HEK293 (cell line): ENCODE results near the gene MAP7.

Experiments
- CTCF ChIA-PET: fragments of 350-600 bp; formaldehyde crosslinking; extraction: SDS; loops from one replicate; lab custom pipeline; 2021; ENCODE audit warnings: antibody characterized with exemption; lab: Yijun Ruan, JAX
- POLR2A ChIA-PET: fragments of 300-600 bp; formaldehyde crosslinking; extraction: SDS; loops from one replicate; lab custom pipeline; 2020; ENCODE audit warnings: antibody characterized with exemption, inconsistent platforms; lab: Yijun Ruan, JAX
- H3K27ac ChIP-seq: fragments of 200-500 bp; sonication (Bioruptor generic); 2 replicates; pipeline ENCODE4 v1.5.1; 2014; ENCODE audit warnings: low read depth, low read length, control low read depth, inconsistent platforms; ENCODE audit errors: extremely low read depth
- H3K36me3 ChIP-seq, 2 experiments: fragments of 200-500 bp in 1 of 2; sonication (Bioruptor generic) in 1 of 2; 1 replicate in 1 of 2; 2 replicates in 1 of 2; pipeline ENCODE4 v1.5.1; 2014 to 2017; ENCODE audit warnings: inconsistent platforms in 2 of 2, low read length in 2 of 2; ENCODE audit not compliant: control insufficient read depth in 2 of 2, insufficient read depth in 1 of 2
- H3K4me1 ChIP-seq: fragments of 200-500 bp; sonication (Bioruptor generic); 2 replicates; pipeline ENCODE4 v1.5.1; 2014; ENCODE audit warnings: mild to moderate bottlenecking, low read length, inconsistent platforms; ENCODE audit not compliant: control insufficient read depth, insufficient read depth
- H3K4me3 ChIP-seq: 2 replicates; pipeline ENCODE4 v1.5.1; 2011; ENCODE audit warnings: low read depth, mild to moderate bottlenecking, control low read depth, low read length, moderate library complexity
- H3K9me3 ChIP-seq: fragments of 200-500 bp; sonication (Bioruptor generic); 2 replicates; pipeline ENCODE4 v1.5.1; 2014; ENCODE audit warnings: low read depth, low read length, inconsistent platforms; ENCODE audit not compliant: control insufficient read depth, insufficient read depth
- GFI1B ChIP-seq: fragments of 450-650 bp; formaldehyde crosslinking; IDR thresholded peaks from 2 replicates; pipeline ENCODE4 v1.5.1; 2016; ENCODE audit warnings: missing biosample characterization, missing genetic modification characterization
- GLIS2 ChIP-seq: fragments of 450-650 bp; formaldehyde crosslinking; IDR thresholded peaks from 2 replicates; pipeline ENCODE4 v1.5.1; 2016; ENCODE audit warnings: missing biosample characterization, missing genetic modification characterization
- MZF1 ChIP-seq: fragments of 450-650 bp; formaldehyde crosslinking; IDR thresholded peaks from 2 replicates; pipeline ENCODE4 v1.5.1; 2017; ENCODE audit warnings: missing biosample characterization, missing genetic modification characterization, borderline replicate concordance
- PRDM1 ChIP-seq: fragments of 450-650 bp; formaldehyde crosslinking; IDR thresholded peaks from 2 replicates; pipeline ENCODE4; 2016; ENCODE audit warnings: missing biosample characterization, missing genetic modification characterization
- TRIM28 ChIP-seq: IDR thresholded peaks from 2 replicates; pipeline ENCODE4 v1.6.1; 2011; ENCODE audit warnings: low read length, control low read depth, borderline replicate concordance
- ZBTB21 ChIP-seq: fragments of 450-650 bp; formaldehyde crosslinking; IDR thresholded peaks from 2 replicates; pipeline ENCODE4 v1.5.1; 2017; ENCODE audit warnings: missing biosample characterization, missing genetic modification characterization
- ZNF133 ChIP-seq: fragments of 450-650 bp; formaldehyde crosslinking; IDR thresholded peaks from 2 replicates; pipeline ENCODE4 v1.5.1; 2016; ENCODE audit warnings: missing biosample characterization, missing genetic modification characterization
- ZNF140 ChIP-seq: fragments of 450-650 bp; formaldehyde crosslinking; IDR thresholded peaks from 2 replicates; pipeline ENCODE4 v1.5.1; 2016; ENCODE audit warnings: missing biosample characterization, missing genetic modification characterization
- ZNF2 ChIP-seq: fragments of 450-650 bp; formaldehyde crosslinking; IDR thresholded peaks from 2 replicates; pipeline ENCODE4 v1.5.1; 2016; ENCODE audit warnings: missing biosample characterization, missing genetic modification characterization
- ZNF239 ChIP-seq: fragments of 450-650 bp; formaldehyde crosslinking; IDR thresholded peaks from 2 replicates; pipeline ENCODE4 v1.5.1; 2016; ENCODE audit warnings: missing biosample characterization, missing genetic modification characterization
- ZNF600 ChIP-seq: fragments of 450-650 bp; formaldehyde crosslinking; IDR thresholded peaks from 2 replicates; pipeline ENCODE4 v1.5.1; 2016; ENCODE audit warnings: missing biosample characterization, missing genetic modification characterization
- ZNF621 ChIP-seq: fragments of 450-650 bp; formaldehyde crosslinking; IDR thresholded peaks from 2 replicates; pipeline ENCODE4 v1.5.1; 2017; ENCODE audit warnings: missing biosample characterization, missing genetic modification characterization
- ZNF654 ChIP-seq: fragments of 450-650 bp; formaldehyde crosslinking; IDR thresholded peaks from 2 replicates; pipeline ENCODE4 v1.5.1; 2016; ENCODE audit warnings: low read depth, missing biosample characterization, missing genetic modification characterization
- ZNF660 ChIP-seq: fragments of 450-650 bp; IDR thresholded peaks from 2 replicates; pipeline ENCODE4 v1.5.1; 2018; ENCODE audit warnings: missing biosample characterization, mild to moderate bottlenecking, missing genetic modification characterization
- ZNF777 ChIP-seq: fragments of 450-650 bp; formaldehyde crosslinking; IDR thresholded peaks from 2 replicates; pipeline ENCODE4 v1.5.1; 2017; ENCODE audit warnings: missing biosample characterization, missing genetic modification characterization, borderline replicate concordance
- TF ChIP-seq, protein P1 (sequence below): fragments of 450-650 bp; IDR thresholded peaks from 2 replicates; pipeline ENCODE4 v1.5.1; 2018; ENCODE audit warnings: missing biosample characterization, missing genetic modification characterization
- TF ChIP-seq, protein P2 (sequence below): fragments of 450-650 bp; formaldehyde crosslinking; IDR thresholded peaks from 2 replicates; pipeline ENCODE4 v1.5.1; 2016; ENCODE audit warnings: missing biosample characterization, missing genetic modification characterization
- TF ChIP-seq, protein P3 (sequence below): fragments of 450-650 bp; formaldehyde crosslinking; IDR thresholded peaks from 2 replicates; pipeline ENCODE4 v1.5.1; 2016; ENCODE audit warnings: missing biosample characterization, missing genetic modification characterization
- TF ChIP-seq, protein P4 (sequence below): fragments of 450-650 bp; formaldehyde crosslinking; IDR thresholded peaks from 2 replicates; pipeline ENCODE4 v1.5.1; 2017; ENCODE audit warnings: missing biosample characterization, missing genetic modification characterization
- TF ChIP-seq, protein P5 (sequence below): fragments of 450-650 bp; formaldehyde crosslinking; IDR thresholded peaks from 2 replicates; pipeline ENCODE4 v1.5.1; 2016; ENCODE audit warnings: missing biosample characterization, missing genetic modification characterization
- TF ChIP-seq, protein P6 (sequence below): fragments of 450-650 bp; formaldehyde crosslinking; IDR thresholded peaks from 2 replicates; pipeline ENCODE4 v1.5.1; 2016; ENCODE audit warnings: missing biosample characterization, missing genetic modification characterization, borderline replicate concordance

Gene MAP7

DNA sequence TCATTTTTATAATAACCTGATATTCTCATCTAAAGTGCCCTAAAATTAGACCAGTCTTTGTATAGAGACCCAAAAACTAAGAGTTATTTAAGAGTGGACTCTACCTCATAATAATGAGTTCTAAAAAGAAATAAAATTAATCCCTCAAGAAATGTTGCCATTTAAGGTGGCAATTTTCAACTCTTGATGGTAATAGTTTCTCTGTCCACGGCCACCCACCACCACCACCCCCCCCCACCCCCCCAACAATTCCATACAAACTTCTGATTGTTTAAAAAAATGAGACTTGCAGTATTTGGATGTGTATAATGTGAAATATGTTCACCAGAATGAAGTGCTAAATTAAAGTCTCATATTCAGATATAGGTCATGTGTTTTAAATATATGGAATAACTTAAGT is 2.4 kb downstream of the MAP7 start:
- peaks cover 10% of the 10 kb centered on the region for H3K4me1 ChIP-seq
- POLR2A ChIA-PET, result interaction anchor here (1.2 to 1.6 kb wide), 2 partner anchors 258 to 297 kb away, joined by 7 to 11 read pairs; partner anchors contain the start of genes BCLAF1 and MTFR2
- CTCF ChIA-PET, result interaction anchor here (0.6 to 2.0 kb wide), 27 partner anchors 11 to 1104 kb away, joined by 3 to 14 read pairs (median 4); partner anchors contain the start of gene BCLAF1

DNA sequence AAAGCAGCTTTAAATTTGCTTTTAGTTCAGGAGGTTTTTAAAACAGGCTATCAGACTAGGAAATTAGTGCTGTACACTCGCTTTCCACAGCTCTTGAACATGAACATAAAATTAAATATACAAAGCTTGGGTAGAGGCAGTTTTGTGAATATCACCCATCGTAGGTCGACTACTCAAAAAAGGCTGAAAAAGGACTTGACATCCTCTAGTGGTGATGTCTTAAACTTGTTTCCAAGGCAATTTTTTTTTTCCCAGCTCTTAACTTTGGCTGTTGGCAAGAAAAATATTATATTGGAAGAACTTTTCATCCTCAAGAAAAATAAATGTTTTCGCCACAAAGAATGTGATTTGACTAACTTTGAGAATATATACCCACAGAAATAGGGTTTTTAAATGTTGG is 2.9 kb downstream of the MAP7 start:
- Histone ChIP-seq H3K9me3 (no peaks in the 10 kb centered on the region), H3K36me3 (no peaks in the 10 kb centered on the region; a peak in 1 of 3 replicates), H3K27ac (no peak overlapping the region)
- POLR2A ChIA-PET, result interaction anchor here (1.2 to 1.6 kb wide), 2 partner anchors 257 to 296 kb away, joined by 7 to 11 read pairs; partner anchors contain the start of genes BCLAF1 and MTFR2
- TF ChIP-seq GFI1B (tag by site-specific recombination) (no peak), ZNF2 (tag by site-specific recombination) (0 out of 2 replicates have a peak, but pooled peaks have one; percentile 46), ZNF654 (peak; percentile 82), ZNF777 (tag by site-specific recombination) (no peak), ZNF660 (tag by site-specific recombination) (0 out of 2 replicates have a peak, but pooled peaks have one; percentile 35), MZF1 (tag by site-specific recombination) (no peak), ZNF140 (tag by site-specific recombination) (no peak)
- TF ChIP-seq, protein P1, sequence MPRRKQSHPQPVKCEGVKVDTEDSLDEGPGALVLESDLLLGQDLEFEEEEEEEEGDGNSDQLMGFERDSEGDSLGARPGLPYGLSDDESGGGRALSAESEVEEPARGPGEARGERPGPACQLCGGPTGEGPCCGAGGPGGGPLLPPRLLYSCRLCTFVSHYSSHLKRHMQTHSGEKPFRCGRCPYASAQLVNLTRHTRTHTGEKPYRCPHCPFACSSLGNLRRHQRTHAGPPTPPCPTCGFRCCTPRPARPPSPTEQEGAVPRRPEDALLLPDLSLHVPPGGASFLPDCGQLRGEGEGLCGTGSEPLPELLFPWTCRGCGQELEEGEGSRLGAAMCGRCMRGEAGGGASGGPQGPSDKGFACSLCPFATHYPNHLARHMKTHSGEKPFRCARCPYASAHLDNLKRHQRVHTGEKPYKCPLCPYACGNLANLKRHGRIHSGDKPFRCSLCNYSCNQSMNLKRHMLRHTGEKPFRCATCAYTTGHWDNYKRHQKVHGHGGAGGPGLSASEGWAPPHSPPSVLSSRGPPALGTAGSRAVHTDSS (tag by site-specific recombination), result 0 out of 2 replicates have a peak, but pooled peaks have one; percentile 9
- TF ChIP-seq, protein P2, sequence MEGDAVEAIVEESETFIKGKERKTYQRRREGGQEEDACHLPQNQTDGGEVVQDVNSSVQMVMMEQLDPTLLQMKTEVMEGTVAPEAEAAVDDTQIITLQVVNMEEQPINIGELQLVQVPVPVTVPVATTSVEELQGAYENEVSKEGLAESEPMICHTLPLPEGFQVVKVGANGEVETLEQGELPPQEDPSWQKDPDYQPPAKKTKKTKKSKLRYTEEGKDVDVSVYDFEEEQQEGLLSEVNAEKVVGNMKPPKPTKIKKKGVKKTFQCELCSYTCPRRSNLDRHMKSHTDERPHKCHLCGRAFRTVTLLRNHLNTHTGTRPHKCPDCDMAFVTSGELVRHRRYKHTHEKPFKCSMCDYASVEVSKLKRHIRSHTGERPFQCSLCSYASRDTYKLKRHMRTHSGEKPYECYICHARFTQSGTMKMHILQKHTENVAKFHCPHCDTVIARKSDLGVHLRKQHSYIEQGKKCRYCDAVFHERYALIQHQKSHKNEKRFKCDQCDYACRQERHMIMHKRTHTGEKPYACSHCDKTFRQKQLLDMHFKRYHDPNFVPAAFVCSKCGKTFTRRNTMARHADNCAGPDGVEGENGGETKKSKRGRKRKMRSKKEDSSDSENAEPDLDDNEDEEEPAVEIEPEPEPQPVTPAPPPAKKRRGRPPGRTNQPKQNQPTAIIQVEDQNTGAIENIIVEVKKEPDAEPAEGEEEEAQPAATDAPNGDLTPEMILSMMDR (tag by site-specific recombination), result peak; percentile 51
- TF ChIP-seq, all 188 proteins: peak for 5
- CTCF ChIA-PET, result interaction anchor here (0.6 to 2.0 kb wide), 44 partner anchors 9 to 1104 kb away, joined by 3 to 14 read pairs (median 4); partner anchors contain the start of genes BCLAF1, MAP3K5 and MTFR2
- peaks cover 10% of the 10 kb centered on the region for H3K4me1 ChIP-seq
- no peak overlapping the region for H3K4me3 ChIP-seq

More for the DNA sequence above, 2.4 kb downstream of the MAP7 start:
- Histone ChIP-seq H3K9me3 (no peaks in the 10 kb centered on the region), H3K4me3 (no peak overlapping the region), H3K36me3 (no peaks in the 10 kb centered on the region; a peak in 1 of 3 replicates), H3K27ac (no peak overlapping the region)
- TF ChIP-seq, protein P3, sequence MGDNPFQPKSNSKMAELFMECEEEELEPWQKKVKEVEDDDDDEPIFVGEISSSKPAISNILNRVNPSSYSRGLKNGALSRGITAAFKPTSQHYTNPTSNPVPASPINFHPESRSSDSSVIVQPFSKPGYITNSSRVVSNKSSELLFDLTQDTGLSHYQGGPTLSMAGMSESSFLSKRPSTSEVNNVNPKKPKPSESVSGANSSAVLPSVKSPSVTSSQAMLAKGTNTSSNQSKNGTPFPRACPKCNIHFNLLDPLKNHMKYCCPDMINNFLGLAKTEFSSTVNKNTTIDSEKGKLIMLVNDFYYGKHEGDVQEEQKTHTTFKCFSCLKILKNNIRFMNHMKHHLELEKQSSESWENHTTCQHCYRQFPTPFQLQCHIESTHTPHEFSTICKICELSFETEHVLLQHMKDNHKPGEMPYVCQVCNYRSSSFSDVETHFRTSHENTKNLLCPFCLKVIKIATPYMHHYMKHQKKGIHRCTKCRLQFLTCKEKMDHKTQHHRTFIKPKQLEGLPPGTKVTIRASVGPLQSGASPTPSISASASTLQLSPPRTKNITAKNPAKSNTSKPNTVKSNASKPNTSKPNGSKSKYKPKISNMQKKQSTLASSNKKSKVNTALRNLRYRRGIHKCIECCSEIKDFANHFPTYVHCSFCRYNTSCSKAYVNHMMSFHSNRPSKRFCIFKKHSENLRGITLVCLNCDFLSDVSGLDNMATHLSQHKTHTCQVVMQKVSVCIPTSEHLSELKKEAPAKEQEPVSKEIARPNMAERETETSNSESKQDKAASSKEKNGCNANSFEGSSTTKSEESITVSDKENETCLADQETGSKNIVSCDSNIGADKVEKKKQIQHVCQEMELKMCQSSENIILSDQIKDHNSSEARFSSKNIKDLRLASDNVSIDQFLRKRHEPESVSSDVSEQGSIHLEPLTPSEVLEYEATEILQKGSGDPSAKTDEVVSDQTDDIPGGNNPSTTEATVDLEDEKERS (tag by site-specific recombination), result no peak
- TF ChIP-seq GLIS2 (tag by site-specific recombination), result no peak
- no peak for TF ChIP-seq ZNF600 (tag by site-specific recombination)
- TF ChIP-seq ZNF621 (tag by site-specific recombination), result no peak
- TF ChIP-seq TRIM28, result no peak
- no peak for TF ChIP-seq ZNF239
- TF ChIP-seq, protein P4, sequence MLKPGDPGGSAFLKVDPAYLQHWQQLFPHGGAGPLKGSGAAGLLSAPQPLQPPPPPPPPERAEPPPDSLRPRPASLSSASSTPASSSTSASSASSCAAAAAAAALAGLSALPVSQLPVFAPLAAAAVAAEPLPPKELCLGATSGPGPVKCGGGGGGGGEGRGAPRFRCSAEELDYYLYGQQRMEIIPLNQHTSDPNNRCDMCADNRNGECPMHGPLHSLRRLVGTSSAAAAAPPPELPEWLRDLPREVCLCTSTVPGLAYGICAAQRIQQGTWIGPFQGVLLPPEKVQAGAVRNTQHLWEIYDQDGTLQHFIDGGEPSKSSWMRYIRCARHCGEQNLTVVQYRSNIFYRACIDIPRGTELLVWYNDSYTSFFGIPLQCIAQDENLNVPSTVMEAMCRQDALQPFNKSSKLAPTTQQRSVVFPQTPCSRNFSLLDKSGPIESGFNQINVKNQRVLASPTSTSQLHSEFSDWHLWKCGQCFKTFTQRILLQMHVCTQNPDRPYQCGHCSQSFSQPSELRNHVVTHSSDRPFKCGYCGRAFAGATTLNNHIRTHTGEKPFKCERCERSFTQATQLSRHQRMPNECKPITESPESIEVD, result no peak
- no peak for TF ChIP-seq PRDM1 (tag by site-specific recombination)
- TF ChIP-seq, protein P5, sequence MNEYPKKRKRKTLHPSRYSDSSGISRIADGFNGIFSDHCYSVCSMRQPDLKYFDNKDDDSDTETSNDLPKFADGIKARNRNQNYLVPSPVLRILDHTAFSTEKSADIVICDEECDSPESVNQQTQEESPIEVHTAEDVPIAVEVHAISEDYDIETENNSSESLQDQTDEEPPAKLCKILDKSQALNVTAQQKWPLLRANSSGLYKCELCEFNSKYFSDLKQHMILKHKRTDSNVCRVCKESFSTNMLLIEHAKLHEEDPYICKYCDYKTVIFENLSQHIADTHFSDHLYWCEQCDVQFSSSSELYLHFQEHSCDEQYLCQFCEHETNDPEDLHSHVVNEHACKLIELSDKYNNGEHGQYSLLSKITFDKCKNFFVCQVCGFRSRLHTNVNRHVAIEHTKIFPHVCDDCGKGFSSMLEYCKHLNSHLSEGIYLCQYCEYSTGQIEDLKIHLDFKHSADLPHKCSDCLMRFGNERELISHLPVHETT (tag by site-specific recombination), result no peak
- TF ChIP-seq ZNF133 (tag by site-specific recombination), result no peak
- TF ChIP-seq ZBTB21 (tag by site-specific recombination), result no peak
- TF ChIP-seq, protein P6, sequence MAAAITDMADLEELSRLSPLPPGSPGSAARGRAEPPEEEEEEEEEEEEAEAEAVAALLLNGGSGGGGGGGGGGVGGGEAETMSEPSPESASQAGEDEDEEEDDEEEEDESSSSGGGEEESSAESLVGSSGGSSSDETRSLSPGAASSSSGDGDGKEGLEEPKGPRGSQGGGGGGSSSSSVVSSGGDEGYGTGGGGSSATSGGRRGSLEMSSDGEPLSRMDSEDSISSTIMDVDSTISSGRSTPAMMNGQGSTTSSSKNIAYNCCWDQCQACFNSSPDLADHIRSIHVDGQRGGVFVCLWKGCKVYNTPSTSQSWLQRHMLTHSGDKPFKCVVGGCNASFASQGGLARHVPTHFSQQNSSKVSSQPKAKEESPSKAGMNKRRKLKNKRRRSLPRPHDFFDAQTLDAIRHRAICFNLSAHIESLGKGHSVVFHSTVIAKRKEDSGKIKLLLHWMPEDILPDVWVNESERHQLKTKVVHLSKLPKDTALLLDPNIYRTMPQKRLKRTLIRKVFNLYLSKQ, result no peak
